Inferior parietal cortex (tissue), 1 donor: ENCODE results near the gene CCDC88B.

Experiments used
- DNase-seq: peaks from one replicate; pipeline ENCODE4 v3.0.0-alpha.2; 2016; ENCODE audit errors: extremely low spot score

CCDC88B gene, protein sequence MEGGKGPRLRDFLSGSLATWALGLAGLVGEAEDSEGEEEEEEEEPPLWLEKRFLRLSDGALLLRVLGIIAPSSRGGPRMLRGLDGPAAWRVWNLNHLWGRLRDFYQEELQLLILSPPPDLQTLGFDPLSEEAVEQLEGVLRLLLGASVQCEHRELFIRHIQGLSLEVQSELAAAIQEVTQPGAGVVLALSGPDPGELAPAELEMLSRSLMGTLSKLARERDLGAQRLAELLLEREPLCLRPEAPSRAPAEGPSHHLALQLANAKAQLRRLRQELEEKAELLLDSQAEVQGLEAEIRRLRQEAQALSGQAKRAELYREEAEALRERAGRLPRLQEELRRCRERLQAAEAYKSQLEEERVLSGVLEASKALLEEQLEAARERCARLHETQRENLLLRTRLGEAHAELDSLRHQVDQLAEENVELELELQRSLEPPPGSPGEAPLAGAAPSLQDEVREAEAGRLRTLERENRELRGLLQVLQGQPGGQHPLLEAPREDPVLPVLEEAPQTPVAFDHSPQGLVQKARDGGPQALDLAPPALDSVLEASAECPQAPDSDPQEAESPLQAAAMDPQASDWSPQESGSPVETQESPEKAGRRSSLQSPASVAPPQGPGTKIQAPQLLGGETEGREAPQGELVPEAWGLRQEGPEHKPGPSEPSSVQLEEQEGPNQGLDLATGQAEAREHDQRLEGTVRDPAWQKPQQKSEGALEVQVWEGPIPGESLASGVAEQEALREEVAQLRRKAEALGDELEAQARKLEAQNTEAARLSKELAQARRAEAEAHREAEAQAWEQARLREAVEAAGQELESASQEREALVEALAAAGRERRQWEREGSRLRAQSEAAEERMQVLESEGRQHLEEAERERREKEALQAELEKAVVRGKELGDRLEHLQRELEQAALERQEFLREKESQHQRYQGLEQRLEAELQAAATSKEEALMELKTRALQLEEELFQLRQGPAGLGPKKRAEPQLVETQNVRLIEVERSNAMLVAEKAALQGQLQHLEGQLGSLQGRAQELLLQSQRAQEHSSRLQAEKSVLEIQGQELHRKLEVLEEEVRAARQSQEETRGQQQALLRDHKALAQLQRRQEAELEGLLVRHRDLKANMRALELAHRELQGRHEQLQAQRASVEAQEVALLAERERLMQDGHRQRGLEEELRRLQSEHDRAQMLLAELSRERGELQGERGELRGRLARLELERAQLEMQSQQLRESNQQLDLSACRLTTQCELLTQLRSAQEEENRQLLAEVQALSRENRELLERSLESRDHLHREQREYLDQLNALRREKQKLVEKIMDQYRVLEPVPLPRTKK (N-terminal part only)

DNA sequence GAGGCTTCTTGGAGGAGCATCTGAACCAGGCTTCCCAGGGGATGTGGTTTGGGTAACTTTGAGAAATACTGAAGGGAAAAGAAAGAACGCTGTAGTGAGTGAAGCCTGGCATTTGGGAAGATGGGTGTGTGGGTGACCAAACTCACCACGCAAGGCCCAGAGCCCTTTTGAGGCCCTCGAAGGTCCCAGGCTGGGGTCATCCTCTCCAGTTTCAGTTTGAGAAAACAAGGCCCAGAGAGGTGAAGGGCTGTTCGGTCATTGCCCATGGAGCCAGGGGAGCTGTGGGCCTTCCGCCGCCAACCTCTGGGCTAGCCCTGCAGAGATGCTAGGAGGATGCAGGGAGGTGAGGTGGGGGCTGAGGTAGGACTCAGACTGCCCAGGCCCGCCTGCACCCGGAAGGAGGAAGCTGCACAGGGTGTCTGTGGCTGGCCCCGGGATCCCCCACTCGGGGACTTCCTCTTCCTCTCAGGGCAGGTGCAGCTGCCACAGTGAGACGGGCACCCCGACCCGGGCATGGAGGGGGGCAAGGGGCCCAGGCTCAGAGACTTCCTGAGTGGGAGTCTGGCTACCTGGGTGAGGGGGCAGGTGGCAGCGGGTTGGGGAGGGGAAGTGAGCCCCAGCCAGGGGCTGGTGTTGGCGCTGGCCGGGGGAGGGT is at the start of gene CCDC88B:
CCDC88B (plus strand) TSS at position 451 of the 655 bp plus-strand sequence; CDS start at position 514, 63 bp downstream.
- no peak for DNase-seq

DNA sequence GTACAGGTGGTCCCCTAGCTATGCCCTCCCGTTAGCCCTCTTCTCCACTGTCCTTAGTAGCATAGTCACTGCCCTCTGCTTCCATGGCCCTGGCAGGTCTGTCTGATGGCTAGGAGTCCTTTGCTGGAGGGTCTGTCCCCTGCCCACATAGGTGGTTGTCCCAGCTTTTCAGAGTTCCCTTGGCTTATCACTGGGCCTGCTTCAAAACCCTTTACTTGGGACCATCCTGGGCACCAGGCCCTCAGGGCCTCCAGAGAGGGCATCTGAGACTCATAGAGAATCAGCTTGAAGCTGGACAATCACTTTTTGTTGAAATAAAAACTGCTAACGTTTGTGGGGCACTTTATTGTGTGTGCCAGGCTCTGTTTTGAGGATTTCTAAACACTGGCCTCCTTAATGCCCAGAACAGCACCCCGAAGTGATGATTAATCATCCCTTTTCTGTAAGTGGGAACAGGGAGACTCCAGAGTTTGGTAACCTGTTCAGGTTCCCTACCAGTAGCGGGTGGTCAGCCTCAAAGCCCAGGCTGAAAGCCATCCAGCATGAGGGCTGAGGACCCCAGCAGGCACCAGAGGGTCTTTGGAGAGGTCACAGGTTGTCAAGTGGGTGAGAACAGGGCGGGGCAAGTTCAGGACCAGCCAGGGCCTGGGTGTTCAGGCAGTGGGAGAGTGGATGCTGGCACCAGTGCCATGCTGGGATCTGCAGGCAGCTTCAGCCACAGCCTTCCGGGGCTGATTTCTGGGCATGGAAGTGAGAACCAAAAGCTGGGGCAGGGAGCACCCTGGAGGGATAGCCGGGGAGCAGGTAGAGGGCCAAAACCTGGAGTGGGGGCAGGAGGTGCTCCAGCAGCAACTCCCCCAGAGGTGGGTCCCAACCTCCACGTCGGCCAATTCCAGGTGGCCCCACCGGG is 49.4 kb upstream of the CCDC88B start:
- DNase-seq = no peak

DNA sequence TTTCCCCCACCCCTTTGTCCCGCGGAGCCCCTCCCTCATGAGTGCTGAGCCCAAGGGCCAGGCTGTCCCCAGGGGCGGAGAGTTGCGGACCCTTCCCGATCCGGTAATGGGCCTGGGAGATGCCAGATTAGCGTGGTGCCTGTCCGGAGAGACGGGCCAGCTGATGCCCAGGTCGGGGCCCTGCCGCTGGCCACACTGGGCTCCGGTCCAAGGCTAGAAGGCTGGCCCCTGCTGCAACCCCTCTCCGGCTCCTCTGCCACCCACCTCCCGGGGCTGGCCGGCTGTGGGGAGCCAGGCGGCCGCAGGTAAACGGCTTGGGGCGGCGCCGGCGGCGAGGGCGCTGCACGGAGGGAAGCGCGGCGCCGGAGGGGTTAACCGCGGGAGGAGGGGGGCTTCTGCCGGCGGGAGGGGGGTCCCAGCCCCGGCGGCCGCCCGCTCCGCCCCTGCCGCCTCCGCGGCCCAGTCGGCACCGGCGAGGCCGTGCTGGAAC is 48.7 kb upstream of the CCDC88B start, which contains the start of gene KCNK4:
KCNK4 (plus strand) TSS at position 41 of the 490 bp plus-strand sequence. CDS start 1,717 bp downstream, outside the sequence.
- no peak for DNase-seq

DNA sequence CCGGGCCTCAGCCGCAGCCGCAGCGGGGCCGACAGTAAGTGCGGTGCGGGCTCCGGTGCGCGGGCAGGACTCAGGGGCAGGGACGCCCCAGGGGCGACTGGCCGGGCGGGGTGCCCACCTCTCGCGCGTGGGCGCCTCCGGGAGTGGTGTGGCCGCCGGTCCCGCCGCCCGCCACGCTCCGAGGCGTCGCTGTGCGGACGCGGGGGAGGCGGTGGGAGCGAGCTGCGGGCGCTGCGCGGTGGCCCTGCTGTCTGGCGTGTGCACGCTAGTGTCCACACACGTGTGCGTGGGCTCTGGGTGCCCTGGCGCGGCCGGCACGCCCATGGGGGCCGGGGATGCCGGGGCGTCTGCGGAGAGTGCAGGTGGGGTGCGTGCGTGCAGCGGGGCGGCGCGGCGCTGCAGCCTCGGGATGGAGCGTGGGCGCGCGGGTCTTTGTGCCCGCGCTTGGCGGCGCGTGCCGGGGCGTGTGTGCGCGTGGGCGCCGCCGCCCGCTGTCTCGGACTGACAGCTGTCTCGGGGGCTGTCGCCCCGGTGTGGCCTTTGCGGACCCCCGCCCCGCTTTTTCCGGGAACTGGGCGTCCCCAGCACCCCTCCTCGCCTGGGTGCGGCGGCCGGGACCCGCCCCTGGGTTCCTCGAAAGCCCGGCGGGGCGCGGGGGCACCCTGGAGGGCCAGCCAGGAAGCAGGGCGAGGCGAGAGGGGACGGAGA is 48.1 kb upstream of the CCDC88B start:
- DNase-seq = no peak

DNA sequence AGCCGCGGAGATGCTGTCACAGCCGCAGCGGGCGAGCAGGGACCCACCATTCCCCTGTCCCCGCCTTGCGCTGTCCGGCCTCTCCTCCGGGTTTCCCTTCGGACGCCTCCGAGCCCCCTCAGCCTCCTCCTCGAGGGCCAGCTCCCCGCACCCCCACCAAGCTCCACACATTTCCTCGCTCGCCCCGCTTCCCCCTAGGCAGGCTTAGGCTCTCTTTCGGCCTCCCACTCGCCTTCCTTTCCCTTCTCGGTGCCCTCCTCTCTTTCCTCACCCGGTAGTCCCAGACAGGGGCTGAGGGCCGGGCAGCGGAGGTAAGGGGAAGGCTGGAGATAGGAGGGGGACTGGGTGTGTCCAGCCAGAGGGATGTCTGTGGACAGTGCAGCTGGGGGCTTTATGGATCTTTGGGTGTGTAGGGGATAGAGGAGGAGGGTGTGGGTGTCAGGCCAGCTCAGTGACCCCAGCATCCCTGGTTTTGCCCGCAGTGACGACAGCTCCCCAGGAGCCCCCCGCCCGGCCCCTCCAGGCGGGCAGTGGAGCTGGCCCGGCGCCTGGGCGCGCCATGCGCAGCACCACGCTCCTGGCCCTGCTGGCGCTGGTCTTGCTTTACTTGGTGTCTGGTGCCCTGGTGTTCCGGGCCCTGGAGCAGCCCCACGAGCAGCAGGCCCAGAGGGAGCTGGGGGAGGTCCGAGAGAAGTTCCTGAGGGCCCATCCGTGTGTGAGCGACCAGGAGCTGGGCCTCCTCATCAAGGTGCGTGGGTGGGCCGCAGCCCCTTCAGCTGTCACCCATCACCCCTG is 47.3 kb upstream of the CCDC88B start:
- DNase-seq = no peak

DNA sequence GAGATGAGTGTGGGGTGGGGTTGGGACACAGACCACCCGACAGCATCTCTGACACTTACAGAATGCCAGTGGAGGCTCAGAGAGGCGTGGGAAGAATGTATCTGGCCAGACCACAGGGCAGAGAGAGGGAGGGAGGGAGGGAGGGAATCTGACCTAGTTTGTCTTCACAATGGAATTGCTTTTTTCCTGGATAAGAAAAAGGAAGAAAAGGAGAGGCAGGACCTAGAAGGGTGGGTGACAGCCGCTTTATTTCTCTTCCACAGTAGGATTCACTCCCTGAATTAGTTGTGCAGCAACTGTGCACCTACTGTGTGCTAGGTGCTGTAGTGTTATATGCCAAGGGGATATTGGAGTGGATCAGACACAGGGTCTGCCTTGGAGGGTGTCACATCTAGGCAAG is 45.2 kb upstream of the CCDC88B start:
- no peak for DNase-seq

DNA sequence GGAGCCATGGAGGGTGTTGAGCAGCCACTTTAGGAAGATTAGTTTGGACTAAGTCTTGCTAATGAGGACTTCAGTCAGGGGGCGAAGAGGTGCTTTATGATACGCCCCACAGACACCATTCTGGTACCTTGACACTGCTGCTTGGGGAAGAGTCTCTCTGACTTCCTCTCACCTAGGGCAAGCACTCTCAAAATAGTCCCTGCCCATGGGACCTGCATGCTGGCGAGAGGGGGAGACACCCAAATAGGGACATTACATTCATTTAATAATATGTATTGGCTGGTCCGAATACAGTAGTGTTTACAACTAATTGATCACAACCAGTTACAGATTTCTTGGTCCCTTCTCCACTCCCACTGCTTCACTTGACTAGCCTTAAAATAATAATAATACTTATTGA is 44.2 kb upstream of the CCDC88B start:
- DNase-seq = no peak

DNA sequence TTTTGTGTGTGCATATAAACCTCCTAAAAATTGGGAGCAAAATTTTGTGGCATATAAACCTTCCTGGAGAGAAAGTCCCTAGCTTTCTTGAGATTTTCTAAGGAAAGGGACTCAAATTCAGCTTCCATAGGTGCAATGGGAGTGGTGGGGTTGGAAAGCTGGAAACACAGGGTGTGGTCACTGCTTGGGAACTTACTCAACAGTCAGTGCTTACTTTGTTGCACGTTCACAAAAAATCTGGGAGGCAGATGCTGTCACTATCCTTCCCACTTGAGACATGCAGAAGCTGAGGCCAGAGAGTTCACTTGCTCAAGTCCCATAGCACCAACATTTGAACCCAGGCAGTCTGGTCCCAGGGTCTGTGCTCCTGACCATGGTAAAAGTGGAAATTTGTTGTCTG is 43.8 kb upstream of the CCDC88B start:
- DNase-seq = no peak

DNA sequence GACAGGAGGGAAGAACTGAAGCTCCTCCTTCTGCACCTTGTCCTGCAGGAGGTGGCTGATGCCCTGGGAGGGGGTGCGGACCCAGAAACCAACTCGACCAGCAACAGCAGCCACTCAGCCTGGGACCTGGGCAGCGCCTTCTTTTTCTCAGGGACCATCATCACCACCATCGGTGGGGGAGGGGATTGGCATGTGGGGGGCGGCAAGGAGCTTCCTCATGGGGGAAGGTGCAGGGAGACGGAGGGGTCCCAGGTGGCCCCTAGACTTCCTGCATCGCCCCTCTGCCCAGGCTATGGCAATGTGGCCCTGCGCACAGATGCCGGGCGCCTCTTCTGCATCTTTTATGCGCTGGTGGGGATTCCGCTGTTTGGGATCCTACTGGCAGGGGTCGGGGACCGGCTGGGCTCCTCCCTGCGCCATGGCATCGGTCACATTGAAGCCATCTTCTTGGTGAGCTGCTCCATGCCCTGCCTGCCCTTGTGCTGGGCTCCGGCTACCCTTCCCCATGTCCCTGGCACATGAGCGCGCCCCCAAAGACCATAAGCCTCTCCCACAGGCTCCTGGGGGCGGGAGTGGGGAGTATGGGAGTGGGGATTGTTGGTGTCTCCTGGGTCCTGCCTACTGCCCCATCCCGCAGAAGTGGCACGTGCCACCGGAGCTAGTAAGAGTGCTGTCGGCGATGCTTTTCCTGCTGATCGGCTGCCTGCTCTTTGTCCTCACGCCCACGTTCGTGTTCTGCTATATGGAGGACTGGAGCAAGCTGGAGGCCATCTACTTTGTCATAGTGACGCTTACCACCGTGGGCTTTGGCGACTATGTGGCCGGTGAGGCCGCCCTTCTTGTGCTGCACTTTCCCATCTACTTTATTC is 42.9 kb upstream of the CCDC88B start:
- DNase-seq = no peak

DNA sequence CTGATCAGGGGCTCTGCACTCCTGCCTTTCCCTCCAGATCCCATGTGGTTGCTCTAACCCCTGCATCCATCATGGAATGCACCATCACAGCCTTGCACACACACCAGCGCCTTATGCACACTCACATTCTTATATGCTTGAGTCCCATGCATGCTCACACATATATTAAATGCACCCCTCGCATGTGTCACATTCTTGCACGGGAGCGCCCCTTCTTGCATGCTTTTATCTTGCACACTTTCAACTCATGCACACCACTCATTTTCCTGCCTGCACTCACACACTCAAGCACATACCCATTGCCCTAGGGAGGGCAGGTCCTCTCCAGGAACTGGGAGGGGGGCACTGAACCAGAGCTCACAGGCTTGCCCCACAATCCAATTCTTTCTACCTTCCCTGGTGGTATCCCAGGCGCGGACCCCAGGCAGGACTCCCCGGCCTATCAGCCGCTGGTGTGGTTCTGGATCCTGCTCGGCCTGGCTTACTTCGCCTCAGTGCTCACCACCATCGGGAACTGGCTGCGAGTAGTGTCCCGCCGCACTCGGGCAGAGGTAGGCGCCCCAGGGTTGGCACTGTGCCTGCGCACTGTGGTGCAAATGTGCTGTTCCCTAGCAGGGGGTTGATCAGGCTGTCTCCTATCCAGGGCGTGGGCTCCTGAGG is 42.2 kb upstream of the CCDC88B start:
- no peak for DNase-seq

DNA sequence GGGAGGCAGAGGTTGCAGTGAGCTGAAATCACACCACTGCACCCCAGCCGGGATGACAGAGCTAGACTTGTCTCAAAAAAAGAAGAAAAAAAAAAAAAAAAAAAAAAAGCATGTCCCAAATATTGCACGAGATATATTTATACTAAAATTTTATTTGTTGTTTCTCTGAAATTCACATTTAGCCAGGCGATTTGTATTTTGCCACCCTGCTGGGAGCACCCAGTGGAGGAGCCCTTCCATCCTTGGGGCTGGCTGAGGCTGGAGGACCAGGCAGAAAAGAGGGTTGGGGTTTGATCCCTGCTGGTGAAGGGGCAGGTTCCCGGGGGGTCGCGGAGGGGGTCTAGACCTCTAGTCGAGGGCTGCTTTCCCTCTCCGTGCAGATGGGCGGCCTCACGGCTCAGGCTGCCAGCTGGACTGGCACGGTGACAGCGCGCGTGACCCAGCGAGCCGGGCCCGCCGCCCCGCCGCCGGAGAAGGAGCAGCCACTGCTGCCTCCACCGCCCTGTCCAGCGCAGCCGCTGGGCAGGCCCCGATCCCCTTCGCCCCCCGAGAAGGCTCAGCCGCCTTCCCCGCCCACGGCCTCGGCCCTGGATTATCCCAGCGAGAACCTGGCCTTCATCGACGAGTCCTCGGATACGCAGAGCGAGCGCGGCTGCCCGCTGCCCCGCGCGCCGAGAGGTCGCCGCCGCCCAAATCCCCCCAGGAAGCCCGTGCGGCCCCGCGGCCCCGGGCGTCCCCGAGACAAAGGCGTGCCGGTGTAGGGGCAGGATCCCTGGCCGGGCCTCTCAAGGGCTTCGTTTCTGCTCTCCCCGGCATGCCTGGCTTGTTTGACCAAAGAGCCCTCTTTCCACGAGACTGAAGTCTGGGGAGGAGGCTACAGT is 40.8 kb upstream of the CCDC88B start:
- DNase-seq = no peak

DNA sequence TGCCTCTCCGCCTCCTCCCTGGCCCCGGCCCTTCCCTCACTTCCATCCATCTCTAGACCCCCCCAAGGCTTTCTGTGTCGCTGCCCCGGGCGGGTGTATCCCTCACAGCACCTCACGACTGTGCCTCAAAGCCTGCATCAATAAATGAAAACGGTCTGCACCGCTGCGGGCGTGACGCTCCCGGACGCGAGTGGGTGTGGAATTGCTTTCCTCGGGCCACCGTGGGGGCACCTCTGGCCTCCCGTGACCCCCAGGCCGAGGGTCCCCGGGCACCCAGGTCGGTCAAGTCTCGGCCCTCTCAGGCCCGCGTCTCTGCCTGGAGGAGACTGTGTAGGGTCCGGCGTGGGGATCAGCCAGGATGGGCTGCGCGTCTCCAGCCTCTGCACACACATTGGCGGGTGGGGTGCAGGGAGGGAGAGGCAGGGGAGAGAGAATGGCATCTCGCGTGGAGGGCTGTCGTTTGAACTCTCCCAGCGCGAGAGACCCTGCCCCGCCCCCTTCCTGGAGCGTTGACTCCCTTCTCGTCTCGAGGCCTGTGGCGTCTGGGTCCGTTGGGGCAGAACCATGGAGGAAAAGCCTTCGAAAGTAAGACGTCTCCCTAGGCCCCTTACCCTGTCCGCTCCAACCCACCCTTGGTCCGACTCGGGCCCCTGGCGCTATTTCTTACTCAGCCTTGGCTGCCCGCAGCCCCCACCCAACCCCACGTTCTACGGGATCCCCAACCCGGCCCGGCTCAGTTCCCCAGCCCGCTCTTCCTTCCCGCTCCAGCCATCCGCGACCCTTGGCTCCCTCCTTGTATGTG is 40.0 kb upstream of the CCDC88B start, which contains the start of gene CATSPERZ:
CATSPERZ (plus strand) TSS at position 512 of the 802 bp plus-strand sequence; CDS start at position 565, 53 bp downstream.
- no peak for DNase-seq

DNA sequence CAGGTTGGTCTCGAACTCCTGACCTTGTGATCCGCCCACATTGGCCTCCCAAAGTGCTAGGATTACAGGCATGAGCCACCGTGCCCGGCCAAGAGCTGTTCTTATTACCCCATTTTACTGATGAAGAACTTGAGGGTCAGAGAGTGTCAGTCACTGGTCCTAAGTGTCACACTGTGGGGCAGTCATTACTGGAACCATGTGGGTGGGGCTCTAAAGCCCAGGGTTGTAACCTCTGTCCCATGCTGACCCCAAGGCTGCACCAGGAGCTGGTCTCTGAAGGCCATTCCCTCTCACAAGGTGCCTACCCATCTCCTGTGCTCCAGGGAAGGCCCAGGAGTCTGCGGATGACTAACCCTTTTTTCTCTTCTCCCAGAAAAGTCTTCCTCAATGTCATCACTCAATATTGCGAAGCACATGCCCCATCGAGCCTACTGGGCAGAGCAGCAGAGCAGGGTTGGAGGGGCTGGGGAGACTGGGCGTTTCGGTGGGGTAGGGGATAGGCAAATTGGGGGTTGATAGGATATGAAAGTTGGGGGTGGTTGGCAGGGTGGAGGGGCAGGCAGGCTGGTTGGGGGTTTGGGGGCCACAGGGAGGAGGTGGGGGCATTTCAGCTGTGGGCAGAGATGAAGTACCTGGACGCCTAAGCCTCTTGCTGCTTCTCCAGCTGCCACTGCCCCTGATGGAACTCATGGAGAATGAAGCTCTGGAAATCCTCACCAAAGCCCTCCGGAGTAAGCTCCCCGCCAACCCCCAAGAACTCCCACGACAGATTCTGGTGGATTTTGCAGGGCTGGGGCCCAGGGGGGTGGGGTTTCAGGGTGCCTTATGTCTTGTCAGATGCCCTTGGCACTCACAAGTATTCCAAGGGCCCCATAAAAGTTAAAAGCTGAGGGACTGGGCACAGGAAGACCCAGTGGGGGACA is 36.6 kb upstream of the CCDC88B start:
- no peak for DNase-seq

DNA sequence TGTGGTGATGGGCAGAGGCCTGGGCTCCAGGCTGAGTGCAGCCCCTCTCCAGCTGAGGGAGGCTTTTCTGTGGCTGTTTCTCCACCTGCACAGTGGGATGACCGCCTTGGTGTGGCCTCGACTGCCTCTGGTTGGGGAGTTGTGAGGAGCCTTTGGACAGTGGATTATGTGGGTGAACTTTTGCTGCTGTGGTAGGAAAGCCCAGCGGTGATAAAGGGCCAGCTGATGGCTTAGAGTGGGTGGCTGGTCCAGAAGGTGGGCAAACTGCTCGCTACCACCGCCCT is 36.0 kb upstream of the CCDC88B start:
- DNase-seq = no peak
